HEK293T (cell line): ENCODE measurements around the gene LHB.
"Not testable (repeated sequence)": the region's sequence is repeated elsewhere in the genome, so short reads cannot be mapped to it uniquely, and the experiment has no call there.

Experiments used
- ARNT ChIP-seq: fragments of 450-650 bp; IDR thresholded peaks from 2 replicates; pipeline ENCODE4 v1.6.1; 2017; ENCODE audit warnings: mild to moderate bottlenecking
- BHLHE40 ChIP-seq: fragments of 450-650 bp; IDR thresholded peaks from 2 replicates; pipeline ENCODE4 v1.6.1; 2016; ENCODE audit warnings: mild to moderate bottlenecking, moderate library complexity, borderline replicate concordance
- CTBP1 ChIP-seq: fragments of 450-650 bp; IDR thresholded peaks from 2 replicates; pipeline ENCODE4 v1.6.1; 2016; ENCODE audit warnings: borderline replicate concordance
- ELF4 ChIP-seq: fragments of 450-650 bp; IDR thresholded peaks from 2 replicates; pipeline ENCODE4 v1.6.1; 2017; ENCODE audit warnings: antibody characterized with exemption
- FOXA1 ChIP-seq: fragments of 450-650 bp; IDR thresholded peaks from 2 replicates; pipeline ENCODE4 v1.6.1; 2016; ENCODE audit warnings: mild to moderate bottlenecking
- FOXK2 ChIP-seq: fragments of 450-650 bp; IDR thresholded peaks from 2 replicates; pipeline ENCODE4 v1.6.1; 2016; ENCODE audit warnings: mild to moderate bottlenecking
- FOXM1 ChIP-seq: fragments of 450-650 bp; IDR thresholded peaks from 2 replicates; pipeline ENCODE4 v1.6.1; 2017; ENCODE audit warnings: mild to moderate bottlenecking, borderline replicate concordance
- L3MBTL2 ChIP-seq: fragments of 450-650 bp; conservative IDR thresholded peaks from 2 replicates; pipeline ENCODE4 v1.6.1; 2016; ENCODE audit warnings: mild to moderate bottlenecking
- NFRKB ChIP-seq: fragments of 450-650 bp; IDR thresholded peaks from 2 replicates; pipeline ENCODE4 v1.6.1; 2016; ENCODE audit warnings: mild to moderate bottlenecking, moderate library complexity
- PKNOX1 ChIP-seq: fragments of 450-650 bp; IDR thresholded peaks from 2 replicates; pipeline ENCODE4 v1.6.1; 2016
- SP1 ChIP-seq: fragments of 450-650 bp; IDR thresholded peaks from 2 replicates; pipeline ENCODE4 v1.6.1; 2017
- SUZ12 ChIP-seq: fragments of 450-650 bp; IDR thresholded peaks from 2 replicates; pipeline ENCODE4 v1.6.1; 2016; ENCODE audit warnings: mild to moderate bottlenecking
- TARDBP ChIP-seq: fragments of 450-650 bp; IDR thresholded peaks from 2 replicates; pipeline ENCODE4 v1.6.1; 2016
- ZNF384 ChIP-seq: fragments of 450-650 bp; IDR thresholded peaks from 2 replicates; pipeline ENCODE4 v1.6.1; 2016

- TF ChIP-seq ELF4, BHLHE40, L3MBTL2, FOXK2, NFRKB, TARDBP, SUZ12, SP1, FOXA1, ZNF384, CTBP1, PKNOX1, ARNT, FOXM1: not testable (repeated sequence)
These were observed 25.8 kb upstream of the LHB start for GRCh38 chr19:49042666-49043065.
